Nephron progenitor cell (in vitro differentiated cells): ENCODE data around the gene CEP68.

Experiments
- DNase-seq: peaks from one replicate; pipeline ENCODE4 v3.0.0; 2021
- H3K27ac Mint-ChIP-seq: 2 replicates; pipeline ENCODE4 v1.8.0; 2021; ENCODE audit warnings: mild to moderate bottlenecking, moderate library complexity, mixed read lengths
- H3K27me3 Mint-ChIP-seq: 2 replicates; pipeline ENCODE4 v1.8.0; 2021; ENCODE audit warnings: mild to moderate bottlenecking, low read depth, mixed read lengths; ENCODE audit not compliant: poor library complexity
- H3K36me3 Mint-ChIP-seq: 2 replicates; pipeline ENCODE4 v1.8.0; 2021; ENCODE audit warnings: low read depth, mixed read lengths
- H3K4me1 Mint-ChIP-seq: 2 replicates; pipeline ENCODE4 v1.8.0; 2021; ENCODE audit warnings: mixed read lengths
- H3K4me3 Mint-ChIP-seq: 2 replicates; pipeline ENCODE4 v1.8.0; 2021; ENCODE audit warnings: mild to moderate bottlenecking, moderate library complexity, mixed read lengths
- H3K9me3 Mint-ChIP-seq: 2 replicates; pipeline ENCODE4 v1.8.0; 2021; ENCODE audit warnings: mild to moderate bottlenecking, moderate library complexity, mixed read lengths
- CTCF ChIP-seq: fragments of 200-600 bp; sonication (generic); IDR thresholded peaks from 2 replicates; pipeline ENCODE4 v1.5.0; 2021; ENCODE audit warnings: antibody characterized with exemption

Gene CEP68

GRCh38 chr2:65023742-65024141, 32.5 kb upstream of the CEP68 start:
- Mint-ChIP-seq H3K27ac (no peak overlapping the region), H3K36me3 (peaks cover under 1% of the 10 kb centered on the region), H3K4me1 (no peaks in the 10 kb centered on the region), H3K9me3 (no peaks in the 10 kb centered on the region), H3K27me3 (no peaks in the 10 kb centered on the region), H3K4me3 (no peak overlapping the region)
- DNase-seq = no peak
- no peak for TF ChIP-seq CTCF

GRCh38 chr2:65024149-65024829, 31.9 kb upstream of the CEP68 start:
- H3K9me3 Mint-ChIP-seq = no peaks in the 10 kb centered on the region
- no peak overlapping the region for H3K27ac Mint-ChIP-seq
- no peaks in the 10 kb centered on the region for H3K27me3 Mint-ChIP-seq
- no peak for TF ChIP-seq CTCF
- H3K4me1 Mint-ChIP-seq = no peaks in the 10 kb centered on the region
- DNase-seq = no peak
- no peaks in the 10 kb centered on the region for H3K36me3 Mint-ChIP-seq
- no peak overlapping the region for H3K4me3 Mint-ChIP-seq

GRCh38 chr2:65025453-65026123, 30.6 kb upstream of the CEP68 start:
- H3K36me3 Mint-ChIP-seq = peaks cover 3% of the 10 kb centered on the region
- no peak overlapping the region for H3K27ac Mint-ChIP-seq
- no peak for TF ChIP-seq CTCF
- no peaks in the 10 kb centered on the region for H3K9me3 Mint-ChIP-seq
- no peaks in the 10 kb centered on the region for H3K27me3 Mint-ChIP-seq
- no peak overlapping the region for H3K4me3 Mint-ChIP-seq
- DNase-seq = no peak
- H3K4me1 Mint-ChIP-seq = no peaks in the 10 kb centered on the region

- Mint-ChIP-seq H3K9me3 (no peaks in the 10 kb centered on the region), H3K27ac (no peak overlapping the region), H3K36me3 (peaks cover 3% of the 10 kb centered on the region), H3K4me3 (no peak overlapping the region), H3K27me3 (no peaks in the 10 kb centered on the region), H3K4me1 (no peaks in the 10 kb centered on the region)
- TF ChIP-seq CTCF = no peak
- no peak for DNase-seq
Measured at GRCh38 chr2:65026154-65026553, 30.1 kb upstream of the CEP68 start.

GRCh38 chr2:65026704-65027464, 29.3 kb upstream of the CEP68 start:
- Mint-ChIP-seq H3K27me3 (peaks cover 3% of the 10 kb centered on the region), H3K4me1 (no peaks in the 10 kb centered on the region), H3K4me3 (no peak overlapping the region), H3K27ac (no peak overlapping the region), H3K9me3 (no peaks in the 10 kb centered on the region), H3K36me3 (peaks cover 3% of the 10 kb centered on the region)
- DNase-seq = no peak
- no peak for TF ChIP-seq CTCF
